ENCODE measurements around the gene RAB30. TPM values are rescaled to one million over a fixed set of nuclear protein-coding genes. Genes with fewer than 3 reads are reported as not detected.

Gene RAB30
- polyA plus RNA-seq, 1 donor from 2014 or later: 36.4 TPM

- H3F3A ChIP-seq (ENCODE audit: insufficient read depth, low read length, poor library complexity, severe bottlenecking): no peaks in the 10 kb centered on the region
- TF ChIP-seq, protein P1, sequence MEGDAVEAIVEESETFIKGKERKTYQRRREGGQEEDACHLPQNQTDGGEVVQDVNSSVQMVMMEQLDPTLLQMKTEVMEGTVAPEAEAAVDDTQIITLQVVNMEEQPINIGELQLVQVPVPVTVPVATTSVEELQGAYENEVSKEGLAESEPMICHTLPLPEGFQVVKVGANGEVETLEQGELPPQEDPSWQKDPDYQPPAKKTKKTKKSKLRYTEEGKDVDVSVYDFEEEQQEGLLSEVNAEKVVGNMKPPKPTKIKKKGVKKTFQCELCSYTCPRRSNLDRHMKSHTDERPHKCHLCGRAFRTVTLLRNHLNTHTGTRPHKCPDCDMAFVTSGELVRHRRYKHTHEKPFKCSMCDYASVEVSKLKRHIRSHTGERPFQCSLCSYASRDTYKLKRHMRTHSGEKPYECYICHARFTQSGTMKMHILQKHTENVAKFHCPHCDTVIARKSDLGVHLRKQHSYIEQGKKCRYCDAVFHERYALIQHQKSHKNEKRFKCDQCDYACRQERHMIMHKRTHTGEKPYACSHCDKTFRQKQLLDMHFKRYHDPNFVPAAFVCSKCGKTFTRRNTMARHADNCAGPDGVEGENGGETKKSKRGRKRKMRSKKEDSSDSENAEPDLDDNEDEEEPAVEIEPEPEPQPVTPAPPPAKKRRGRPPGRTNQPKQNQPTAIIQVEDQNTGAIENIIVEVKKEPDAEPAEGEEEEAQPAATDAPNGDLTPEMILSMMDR (IDR thresholded peaks at IDR 0.05; ENCODE audit: poor library complexity, severe bottlenecking): no peak
- TF ChIP-seq EZH2 (IDR thresholded peaks at IDR 0.05; ENCODE audit: borderline replicate concordance, insufficient read depth, low read length, poor library complexity, severe bottlenecking) (no peak), EP300 (conservative IDR thresholded peaks at IDR 0.05; ENCODE audit: poor library complexity, severe bottlenecking) (no peak), MXI1 (conservative IDR thresholded peaks at IDR 0.05; ENCODE audit: poor library complexity, severe bottlenecking) (no peak), TAF1 (IDR thresholded peaks at IDR 0.05; ENCODE audit: low read depth) (no peak), POLR2AphosphoS5 (IDR thresholded peaks at IDR 0.05) (no peak), REST (IDR thresholded peaks at IDR 0.05; ENCODE audit: borderline replicate concordance) (no peak), RAD21 (conservative IDR thresholded peaks at IDR 0.05) (no peak), SMC3 (conservative IDR thresholded peaks at IDR 0.05; ENCODE audit: poor library complexity) (no peak)
- H3K9me2 ChIP-seq (ENCODE audit: insufficient read depth, low read length): no peaks in the 10 kb centered on the region
- no peaks in the 10 kb centered on the region for H4K20me1 ChIP-seq (ENCODE audit: insufficient read depth)
- no peaks in the 10 kb centered on the region for H3K9me3 ChIP-seq (ENCODE audit: low read length)
- no peak overlapping the region for H3K27ac ChIP-seq (ENCODE audit: low read length)
- H3K4me3 ChIP-seq (ENCODE audit: low read length): no peak overlapping the region
- H3K9ac ChIP-seq (ENCODE audit: low read length): no peak overlapping the region
- no peaks in the 10 kb centered on the region for H3K36me3 ChIP-seq (ENCODE audit: insufficient read depth, low read length)
- H3K27me3 ChIP-seq (ENCODE audit: insufficient read depth, low read depth, low read length): no peaks in the 10 kb centered on the region
- no peak overlapping the region for H2AFZ ChIP-seq (ENCODE audit: low read depth, low read length)
- peaks cover 7% of the 10 kb centered on the region for H3K79me2 ChIP-seq (replicated peaks; ENCODE audit: insufficient read depth, low read length)
- no peak overlapping the region for H3K4me2 ChIP-seq (ENCODE audit: low read length)
These were observed 69.6 kb downstream of the RAB30 start for GRCh38 chr11:83002053-83002452.

DNA sequence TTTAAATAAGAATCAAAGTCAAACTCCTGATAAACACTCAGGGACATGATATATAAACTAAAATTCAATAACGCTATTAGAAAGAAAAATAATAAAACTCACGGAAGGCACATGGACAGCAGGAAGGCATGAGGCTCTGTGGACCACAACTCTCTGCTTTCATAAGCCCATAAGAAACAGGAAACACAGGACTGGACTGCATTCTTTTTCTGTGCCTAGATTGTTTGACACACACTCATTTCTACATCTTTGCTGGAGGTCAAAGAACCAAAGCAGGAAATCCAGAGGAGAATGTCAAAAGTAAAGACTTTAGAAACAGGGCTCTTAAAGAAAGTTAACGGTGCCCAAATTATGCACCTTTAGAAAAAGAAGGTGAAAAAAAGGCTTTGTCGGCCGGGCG lies 71.3 kb downstream of the RAB30 start:
- H3F3A ChIP-seq (ENCODE audit: insufficient read depth, low read length, poor library complexity, severe bottlenecking): no peaks in the 10 kb centered on the region
- H3K4me2 ChIP-seq (ENCODE audit: low read length): no peak overlapping the region
- TF ChIP-seq REST (IDR thresholded peaks at IDR 0.05; ENCODE audit: borderline replicate concordance) (no peak), EZH2 (IDR thresholded peaks at IDR 0.05; ENCODE audit: borderline replicate concordance, insufficient read depth, low read length, poor library complexity, severe bottlenecking) (no peak), MXI1 (conservative IDR thresholded peaks at IDR 0.05; ENCODE audit: poor library complexity, severe bottlenecking) (no peak), EP300 (conservative IDR thresholded peaks at IDR 0.05; ENCODE audit: poor library complexity, severe bottlenecking) (no peak), TAF1 (IDR thresholded peaks at IDR 0.05; ENCODE audit: low read depth) (no peak), POLR2AphosphoS5 (IDR thresholded peaks at IDR 0.05) (no peak), SMC3 (conservative IDR thresholded peaks at IDR 0.05; ENCODE audit: poor library complexity) (no peak), RAD21 (conservative IDR thresholded peaks at IDR 0.05) (no peak)
- TF ChIP-seq, protein P1 (IDR thresholded peaks at IDR 0.05; ENCODE audit: poor library complexity, severe bottlenecking): no peak
- H3K27ac ChIP-seq (ENCODE audit: low read length): no peak overlapping the region
- no peaks in the 10 kb centered on the region for H3K27me3 ChIP-seq (ENCODE audit: insufficient read depth, low read depth, low read length)
- H2AFZ ChIP-seq (ENCODE audit: low read depth, low read length): no peak overlapping the region
- H4K20me1 ChIP-seq (ENCODE audit: insufficient read depth): no peaks in the 10 kb centered on the region
- no peak overlapping the region for H3K4me3 ChIP-seq (ENCODE audit: low read length)
- H3K9me2 ChIP-seq (ENCODE audit: insufficient read depth, low read length): no peaks in the 10 kb centered on the region
- no peaks in the 10 kb centered on the region for H3K9me3 ChIP-seq (ENCODE audit: low read length)
- no peaks in the 10 kb centered on the region for H3K36me3 ChIP-seq (ENCODE audit: insufficient read depth, low read length)
- H3K9ac ChIP-seq (ENCODE audit: low read length): no peak overlapping the region
- H3K79me2 ChIP-seq (replicated peaks; ENCODE audit: insufficient read depth, low read length): peaks cover 6% of the 10 kb centered on the region
